Measurements from ENCODE around the gene ZNF483.

ZNF483 gene

DNA sequence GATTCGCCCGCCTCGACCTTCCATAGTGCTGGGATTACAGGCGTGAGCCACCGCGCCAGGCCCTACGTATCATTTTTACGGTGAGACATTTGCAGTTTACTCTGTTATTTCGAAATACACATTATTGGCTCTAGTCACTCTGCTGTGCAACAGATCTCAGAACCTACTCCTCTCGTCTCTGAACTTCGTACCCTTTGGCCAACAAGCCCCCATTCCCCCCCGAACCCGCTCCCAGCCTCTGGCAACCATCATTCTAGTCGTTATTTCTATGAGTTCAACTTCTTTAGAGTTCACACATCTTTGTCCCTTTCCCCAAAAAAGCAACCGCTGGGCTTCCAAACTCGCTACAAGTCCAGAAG is 73.7 kb downstream of the ZNF483 start:
- DNase-seq (ENCODE audit: extremely low spot score), result peak; percentile 34
- ChIA-PET POLR2A (no interaction called here), CTCF (interaction anchor here (0.7 to 5.3 kb wide), 17 partner anchors 8 to 498 kb away, joined by 3 to 42 read pairs (median 3); no protein-coding TSS in a partner anchor)
- TF ChIP-seq CTCF (IDR thresholded peaks at IDR 0.05; ENCODE audit: control extremely low read depth, extremely low read depth, low read depth, missing control alignments), result no peak

DNA sequence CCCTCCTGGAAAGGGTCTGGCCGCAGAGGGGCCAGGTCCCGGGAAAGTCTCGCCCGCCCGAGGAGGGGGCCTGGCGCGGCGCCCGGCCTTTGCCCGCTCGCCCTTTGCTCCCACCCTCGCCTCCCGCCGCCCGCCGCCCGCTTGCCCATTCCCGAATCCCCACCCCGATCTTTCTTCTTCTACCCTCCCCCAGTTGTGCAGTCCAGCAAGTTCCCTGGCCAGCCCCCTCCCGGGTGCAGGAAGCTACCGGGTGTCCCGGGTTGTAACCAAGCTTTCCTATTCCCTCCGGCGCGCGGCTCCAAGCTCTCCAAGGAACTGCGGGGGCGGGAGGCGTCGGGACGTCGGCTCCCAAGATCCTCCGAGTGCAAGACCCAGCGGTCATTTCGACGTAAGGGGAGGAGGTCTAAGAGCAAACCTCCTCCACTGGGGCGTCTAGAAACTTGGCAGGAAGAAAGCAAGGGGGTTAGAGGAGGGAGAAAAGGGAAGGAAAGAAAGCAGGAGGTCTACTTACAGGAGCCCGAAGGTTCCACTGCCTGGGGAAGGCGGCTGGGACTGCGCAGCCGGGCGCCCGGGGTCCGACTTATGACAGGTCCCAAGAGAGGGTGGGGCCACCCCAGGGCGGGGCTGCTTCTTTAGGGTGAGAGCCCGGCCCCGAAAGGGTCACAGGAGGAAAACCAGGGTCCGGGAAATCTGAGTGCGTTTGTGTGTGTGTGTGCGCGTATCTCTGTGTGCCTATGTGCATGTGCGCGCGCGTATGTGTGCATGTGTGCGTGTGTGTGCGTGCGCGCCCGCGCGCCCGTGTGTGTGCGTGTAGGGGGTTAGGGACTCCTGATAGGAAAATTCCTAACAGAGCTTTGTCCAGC is 74.3 kb downstream of the ZNF483 start, which contains the start of gene PTGR1:
PTGR1 (minus strand) TSS at position 556 of the 863 bp plus-strand sequence. CDS start 2,225 bp downstream, outside the sequence.
- no peak for TF ChIP-seq CTCF (IDR thresholded peaks at IDR 0.05; ENCODE audit: control extremely low read depth, extremely low read depth, low read depth, missing control alignments)
- ChIA-PET CTCF (interaction anchor here (1.1 to 5.3 kb wide), 6 partner anchors 7 to 22 kb away, joined by 3 to 42 read pairs (median 5); no protein-coding TSS in a partner anchor), POLR2A (no interaction called here)
- peak; percentile 60 for DNase-seq (ENCODE audit: extremely low spot score)

GRCh38 chr9:111599955-111600343 is 75.0 kb downstream of the ZNF483 start:
- DNase-seq (ENCODE audit: extremely low spot score), result peak; percentile 16
- POLR2A ChIA-PET, result no interaction called here
- no peak for TF ChIP-seq CTCF (IDR thresholded peaks at IDR 0.05; ENCODE audit: control extremely low read depth, extremely low read depth, low read depth, missing control alignments)
- CTCF ChIA-PET, result interaction anchor here (3.0 to 5.3 kb wide), 2 partner anchors 12 to 21 kb away, joined by 23 to 42 read pairs; no protein-coding TSS in a partner anchor

DNA sequence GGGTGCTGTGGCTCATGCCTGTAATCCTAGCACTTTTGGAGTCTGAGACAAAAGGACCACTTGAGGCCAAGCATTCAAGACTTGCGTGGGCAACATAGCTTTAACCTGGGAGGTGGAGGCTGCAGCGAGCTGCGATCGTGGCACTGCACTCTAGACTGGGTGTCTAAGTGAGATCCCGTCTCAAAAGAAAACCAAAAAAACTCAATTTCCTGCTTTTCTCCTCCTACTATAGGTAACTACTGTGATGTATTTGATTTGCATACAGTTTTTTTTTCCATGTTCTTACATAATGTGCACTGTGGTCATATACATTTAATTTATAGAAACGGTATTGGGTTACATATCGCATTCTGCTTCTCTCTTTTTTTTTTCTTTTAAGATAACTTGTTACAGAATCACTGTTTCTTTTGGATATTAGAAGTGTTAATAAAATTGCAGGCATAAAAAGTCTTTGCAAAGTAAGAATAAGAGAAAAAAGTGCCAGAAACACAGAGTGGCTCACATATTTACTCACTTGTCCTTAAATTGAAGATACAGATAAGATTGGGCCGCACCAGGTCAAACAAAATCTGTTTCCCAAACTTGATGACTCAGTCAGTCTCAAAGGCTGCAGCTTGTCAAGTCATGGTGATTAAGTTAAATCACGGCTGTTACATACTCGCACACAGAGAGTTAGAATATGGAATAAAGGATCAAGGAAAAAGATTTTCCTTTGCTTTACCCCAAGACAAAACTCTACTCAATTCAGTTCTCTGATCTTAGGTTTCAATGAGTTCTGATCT is 76.4 kb downstream of the ZNF483 start:
- DNase-seq (ENCODE audit: extremely low spot score), result no peak
- ChIA-PET CTCF (no interaction called here), POLR2A (no interaction called here)
- no peak for TF ChIP-seq CTCF (IDR thresholded peaks at IDR 0.05; ENCODE audit: control extremely low read depth, extremely low read depth, low read depth, missing control alignments)

DNA sequence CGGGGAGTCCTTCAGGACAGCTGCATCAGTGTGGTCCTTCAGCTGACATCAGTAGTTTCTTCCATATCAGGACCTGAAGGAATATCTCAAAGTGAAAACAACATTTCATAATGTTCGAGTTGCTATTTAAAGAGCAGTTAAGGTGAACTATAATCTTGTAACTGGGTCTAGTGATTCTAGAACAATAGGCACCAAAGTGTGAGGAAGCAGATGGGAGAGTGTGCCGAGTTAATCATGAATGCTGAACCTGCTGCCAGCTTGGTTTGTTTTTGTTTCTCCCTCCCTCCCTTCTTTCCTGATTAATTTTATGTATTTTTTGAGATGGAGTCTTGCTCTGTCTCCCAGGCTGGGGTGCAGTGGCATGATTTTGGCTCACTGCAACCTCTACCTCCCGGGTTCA is 78.1 kb downstream of the ZNF483 start:
- no peak for TF ChIP-seq CTCF (IDR thresholded peaks at IDR 0.05; ENCODE audit: control extremely low read depth, extremely low read depth, low read depth, missing control alignments)
- CTCF ChIA-PET, result interaction anchor here (2.2 kb wide), 1 partner anchor 19 kb away, joined by 6 read pairs; no protein-coding TSS in a partner anchor
- DNase-seq (ENCODE audit: extremely low spot score), result no peak
- POLR2A ChIA-PET, result no interaction called here

DNA sequence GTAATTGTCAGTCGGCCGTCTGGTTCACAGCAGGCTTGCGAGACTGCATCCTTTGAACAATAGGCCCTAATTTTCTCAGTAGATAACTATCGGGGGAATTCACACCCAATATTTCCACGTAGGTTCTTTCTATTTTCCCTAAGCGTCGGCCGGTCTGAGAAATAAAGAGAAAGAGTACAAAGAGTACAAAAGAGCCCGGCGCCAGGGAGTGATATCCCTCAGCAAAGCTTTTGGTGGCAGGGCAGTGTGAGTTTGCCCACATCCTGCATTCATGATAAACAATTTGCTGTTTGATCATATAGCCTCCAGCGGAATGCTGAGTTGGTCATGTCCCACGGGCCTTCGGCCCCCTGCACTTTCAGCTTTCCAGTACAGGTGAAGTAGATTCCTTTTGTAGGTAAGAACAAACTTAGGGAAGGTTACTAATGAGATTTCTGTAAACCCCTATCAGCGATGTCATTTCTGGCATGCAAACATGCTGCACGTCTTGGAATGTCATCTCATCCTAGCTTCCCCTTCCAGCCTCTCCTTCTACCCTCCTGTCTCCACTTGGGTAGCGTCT is 79.2 kb downstream of the ZNF483 start:
- TF ChIP-seq CTCF (IDR thresholded peaks at IDR 0.05; ENCODE audit: control extremely low read depth, extremely low read depth, low read depth, missing control alignments), result no peak
- no peak for DNase-seq (ENCODE audit: extremely low spot score)
- CTCF ChIA-PET, result interaction anchor here (2.2 kb wide), 1 partner anchor 18 kb away, joined by 6 read pairs; no protein-coding TSS in a partner anchor
- POLR2A ChIA-PET, result no interaction called here
